Fibroblast of skin of left quadriceps (primary cell): ENCODE measurements around the gene NDUFS2.
"Not testable (repeated sequence)": the region's sequence is repeated elsewhere in the genome, so short reads cannot be mapped to it uniquely, and the experiment has no call there.

Experiments
- DNase-seq, 2 experiments: peaks; one replicate each; pipeline ENCODE4 v3.0.0-alpha.2; 2013; ENCODE audit warnings: low read depth in 2 of 2

The NDUFS2 gene

GRCh38 chr1:161250100-161250499 is 47.9 kb downstream of the NDUFS2 start:
- not testable (repeated sequence) for DNase-seq

DNA sequence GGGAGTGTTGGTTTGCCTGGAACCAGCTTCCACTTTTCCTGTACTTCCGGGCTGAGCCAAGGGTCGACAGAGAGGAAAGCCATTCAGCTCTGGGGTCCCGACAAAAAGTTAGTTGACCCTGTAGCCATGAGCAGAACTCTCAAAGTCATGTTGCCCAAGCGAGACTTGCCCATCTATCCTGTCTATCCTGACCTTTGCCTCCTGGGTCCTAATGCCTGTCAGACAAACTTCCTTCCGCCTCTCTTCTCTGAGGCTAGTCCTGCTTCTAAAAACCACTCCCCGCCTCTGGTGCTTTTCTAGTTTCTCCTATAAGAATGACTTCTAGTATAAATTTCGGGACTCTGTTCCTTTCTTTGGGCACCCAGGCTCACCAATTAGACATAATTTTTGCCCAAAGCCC is 48.7 kb downstream of the NDUFS2 start:
- no peak for DNase-seq

DNA sequence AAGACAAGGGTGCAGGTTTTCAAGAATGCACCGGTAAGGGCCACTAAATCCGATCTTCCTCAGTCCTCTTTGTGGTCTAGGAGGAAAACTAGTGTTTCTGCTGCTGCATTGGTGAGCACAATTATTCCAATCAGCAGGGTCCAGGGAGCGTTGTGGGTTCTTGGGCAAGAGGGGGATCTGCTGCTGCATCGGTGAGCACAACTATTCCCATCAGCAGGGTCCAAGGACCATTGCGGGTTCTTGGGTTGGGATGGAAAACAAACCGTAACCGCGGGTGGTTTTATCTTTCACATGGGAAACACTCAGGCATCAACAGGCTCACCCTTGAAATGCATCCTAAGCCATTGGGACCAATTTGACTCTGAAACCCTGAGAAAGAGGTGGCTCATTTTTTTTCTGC is 49.4 kb downstream of the NDUFS2 start:
- DNase-seq, result no peak

- not testable (repeated sequence) for DNase-seq
Observed at GRCh38 chr1:161255302-161255701, 53.1 kb downstream of the NDUFS2 start.

DNA sequence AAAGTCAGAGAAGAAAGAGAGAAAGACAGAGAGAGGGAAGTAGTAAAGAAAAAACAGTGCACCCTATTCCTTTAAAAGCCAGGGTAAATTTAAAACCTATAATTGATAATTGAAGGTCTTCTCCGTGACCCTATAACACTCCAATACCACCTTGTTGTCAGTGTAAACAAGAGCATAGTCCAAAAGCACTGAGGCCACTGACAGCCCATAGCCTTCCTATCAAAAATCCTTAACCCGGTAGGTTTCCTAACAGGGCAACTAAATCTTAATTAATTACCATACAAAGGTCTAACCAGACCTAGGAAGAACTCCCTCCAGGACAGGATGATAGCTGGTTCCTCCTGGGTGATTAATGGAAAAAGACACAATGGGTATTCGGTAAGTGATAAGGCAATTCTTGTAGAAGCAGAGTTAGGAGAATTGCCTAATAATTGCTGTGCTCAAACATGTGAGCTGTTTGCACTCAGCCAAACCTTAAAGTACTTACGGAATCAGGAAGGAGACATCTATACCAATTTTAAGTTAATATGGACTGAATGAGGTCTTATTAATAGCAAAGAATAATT is 53.9 kb downstream of the NDUFS2 start:
- not testable (repeated sequence) for DNase-seq

- DNase-seq, result not testable (repeated sequence)
Observed at GRCh38 chr1:161257109-161257508, 54.9 kb downstream of the NDUFS2 start.

- peak; percentile 4 to 8 for DNase-seq
Observed at GRCh38 chr1:161258439-161259344, 56.5 kb downstream of the NDUFS2 start, which contains the start of gene PCP4L1. Gene PCP4L1, plus strand, starts transcription at chr1:161258745. Its CDS starts 230 bp downstream, at chr1:161258975.

GRCh38 chr1:161259345-161259702 is 57.2 kb downstream of the NDUFS2 start:
- no peak for DNase-seq

- DNase-seq, result no peak
Observed at GRCh38 chr1:161259765-161260164, 57.6 kb downstream of the NDUFS2 start.

DNA sequence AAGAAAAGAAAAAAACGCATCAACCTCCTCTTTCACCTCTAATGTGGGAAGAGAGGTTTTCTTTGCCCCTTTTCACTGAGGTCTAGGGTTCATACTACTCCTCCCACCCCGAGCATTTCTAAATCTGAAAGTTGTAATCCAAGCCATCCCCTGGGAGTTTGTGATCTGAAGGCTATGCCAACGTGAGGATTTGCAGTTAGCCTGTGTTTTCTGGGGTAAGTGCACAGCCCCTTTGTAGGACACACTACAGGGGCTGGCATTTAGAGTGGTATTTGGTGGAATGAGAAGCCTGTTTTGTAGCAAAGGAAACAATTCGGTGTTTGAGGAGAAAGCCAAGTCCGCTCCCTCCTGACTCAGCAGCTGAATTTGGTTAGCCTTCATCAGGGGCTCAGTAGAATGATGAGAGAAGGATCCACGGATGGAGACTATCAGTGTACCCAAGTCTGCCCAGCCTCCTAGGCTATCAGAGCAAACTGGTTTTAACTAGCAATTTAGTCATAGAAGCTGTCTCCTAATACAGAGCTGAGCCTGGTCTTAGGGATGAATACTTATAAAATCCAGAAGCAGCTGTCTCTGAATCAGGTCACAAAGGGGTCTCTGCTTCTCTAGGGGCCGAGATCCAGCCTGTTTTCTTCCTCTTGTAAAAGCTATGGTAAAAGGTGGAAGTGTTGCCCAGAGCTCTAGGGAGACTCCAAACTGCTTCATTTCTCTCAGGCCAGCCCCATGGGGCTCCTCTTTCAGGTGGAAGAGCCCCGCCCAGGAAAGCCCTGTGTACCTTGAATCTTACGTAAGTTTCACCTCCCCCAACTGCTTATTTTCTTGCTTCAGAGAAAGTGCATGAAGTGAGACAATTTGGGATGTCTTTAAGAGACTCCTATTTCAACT is 58.5 kb downstream of the NDUFS2 start:
- DNase-seq, result no peak

- no peak for DNase-seq
Observed at GRCh38 chr1:161261261-161262235, 59.4 kb downstream of the NDUFS2 start.
